Measurements from ENCODE around the gene EBF3.

The EBF3 gene

DNA sequence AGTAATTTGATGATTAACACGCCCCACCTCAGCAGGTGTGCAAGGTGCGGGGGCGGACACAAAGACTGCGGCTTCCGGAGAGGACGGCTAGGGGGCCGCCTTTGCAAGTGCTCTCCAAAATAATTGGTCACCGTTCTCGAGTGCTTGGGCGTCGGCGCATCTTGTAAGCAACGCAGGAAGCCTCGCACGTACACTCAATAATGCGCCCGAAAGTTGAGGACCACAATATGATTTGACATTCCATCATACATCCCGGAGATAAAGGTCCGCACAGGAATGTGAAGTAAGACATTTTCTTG, 114.7 kb downstream of the EBF3 start:
- no peak overlapping the region for H3K4me3 ChIP-seq (ENCODE audit: low read length)
- H3K36me3 ChIP-seq (ENCODE audit: insufficient read depth, low read length) = no peaks in the 10 kb centered on the region
- no peak overlapping the region for H2AFZ ChIP-seq (ENCODE audit: low read depth, low read length)
- no peaks in the 10 kb centered on the region for H3K9me3 ChIP-seq (ENCODE audit: low read length)
- H3K27me3 ChIP-seq (ENCODE audit: insufficient read depth, low read length) = no peaks in the 10 kb centered on the region
- H3K4me1 ChIP-seq (ENCODE audit: insufficient read depth, low read length) = peaks cover 10% of the 10 kb centered on the region

DNA sequence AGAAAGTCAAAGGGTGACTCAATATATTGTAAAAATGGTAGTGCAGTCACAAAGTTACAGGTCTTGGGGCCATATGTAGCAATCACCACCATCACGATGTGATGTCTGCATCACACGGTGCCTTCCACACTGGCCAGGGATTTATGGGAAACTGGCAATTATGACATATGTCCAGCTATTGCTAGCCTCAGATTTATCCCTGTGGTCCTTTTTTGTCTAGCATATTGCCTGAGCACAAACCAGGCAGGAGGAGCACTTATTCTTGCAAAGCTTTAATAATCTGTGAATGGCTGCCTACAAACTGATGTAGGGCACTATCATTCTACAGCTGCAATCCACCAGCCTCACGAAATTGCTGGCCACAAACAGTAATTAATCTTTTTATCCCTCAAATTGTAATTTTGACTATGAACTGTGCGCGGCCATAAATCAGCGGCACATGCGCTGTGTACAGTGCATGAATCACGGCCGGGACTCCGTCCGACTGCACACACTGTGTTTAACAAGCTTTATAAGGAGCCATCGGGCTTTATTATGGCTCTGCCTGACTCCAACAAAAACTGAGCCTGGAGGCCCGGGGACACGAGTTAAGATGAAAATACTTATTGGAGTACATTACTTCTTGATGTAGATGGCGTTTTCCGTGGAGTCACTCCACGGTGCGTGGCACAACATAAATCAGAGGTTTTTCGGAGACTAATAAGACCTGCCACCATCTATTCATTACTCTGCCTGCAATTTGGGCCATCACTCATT, 115.2 kb downstream of the EBF3 start:
- Histone ChIP-seq H3K9me3 (ENCODE audit: low read length) (no peaks in the 10 kb centered on the region), H3K27me3 (ENCODE audit: insufficient read depth, low read length) (no peaks in the 10 kb centered on the region), H3K4me3 (ENCODE audit: low read length) (no peak overlapping the region), H3K36me3 (ENCODE audit: insufficient read depth, low read length) (no peaks in the 10 kb centered on the region), H3K4me1 (ENCODE audit: insufficient read depth, low read length) (peaks cover 10% of the 10 kb centered on the region), H2AFZ (ENCODE audit: low read depth, low read length) (no peak overlapping the region)

DNA sequence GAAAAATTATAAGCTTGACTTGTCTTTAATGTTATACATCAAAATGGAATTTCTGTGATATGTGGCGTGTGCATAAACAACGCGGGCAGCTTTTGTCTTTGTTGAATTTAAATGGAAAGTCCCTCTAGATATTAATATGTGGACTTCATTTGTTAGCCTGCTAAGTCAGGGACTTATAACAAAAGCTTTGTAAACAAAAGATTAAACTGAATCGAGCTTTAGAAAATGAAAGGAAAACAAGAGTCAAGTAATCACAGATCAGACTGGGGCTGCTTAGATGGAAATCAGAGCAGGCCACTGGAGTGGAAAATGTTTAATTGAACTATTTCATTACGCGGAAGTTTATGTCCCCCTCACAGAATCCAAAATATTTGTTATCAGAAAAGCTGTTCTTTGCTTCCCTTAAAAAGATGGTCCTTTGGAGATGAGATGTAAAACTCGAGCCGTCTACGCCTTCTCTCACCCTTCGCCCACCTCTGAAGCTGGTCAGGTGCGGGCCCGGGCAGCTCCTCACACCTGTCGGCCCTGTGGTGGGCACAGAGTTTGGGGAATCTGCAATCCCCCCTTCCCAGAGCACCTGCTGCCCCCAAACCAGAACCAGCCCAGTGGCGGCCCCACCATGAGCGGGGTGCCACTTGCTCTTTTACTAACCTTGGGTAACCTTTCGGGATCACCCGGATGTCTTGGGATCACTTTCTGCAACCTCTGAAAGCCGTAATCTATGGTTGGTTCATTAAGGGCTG, 116.2 kb downstream of the EBF3 start:
- no peak overlapping the region for H2AFZ ChIP-seq (ENCODE audit: low read depth, low read length)
- no peak overlapping the region for H3K4me3 ChIP-seq (ENCODE audit: low read length)
- no peaks in the 10 kb centered on the region for H3K9me3 ChIP-seq (ENCODE audit: low read length)
- H3K36me3 ChIP-seq (ENCODE audit: insufficient read depth, low read length) = no peaks in the 10 kb centered on the region
- H3K4me1 ChIP-seq (ENCODE audit: insufficient read depth, low read length) = peaks cover 10% of the 10 kb centered on the region
- no peaks in the 10 kb centered on the region for H3K27me3 ChIP-seq (ENCODE audit: insufficient read depth, low read length)

DNA sequence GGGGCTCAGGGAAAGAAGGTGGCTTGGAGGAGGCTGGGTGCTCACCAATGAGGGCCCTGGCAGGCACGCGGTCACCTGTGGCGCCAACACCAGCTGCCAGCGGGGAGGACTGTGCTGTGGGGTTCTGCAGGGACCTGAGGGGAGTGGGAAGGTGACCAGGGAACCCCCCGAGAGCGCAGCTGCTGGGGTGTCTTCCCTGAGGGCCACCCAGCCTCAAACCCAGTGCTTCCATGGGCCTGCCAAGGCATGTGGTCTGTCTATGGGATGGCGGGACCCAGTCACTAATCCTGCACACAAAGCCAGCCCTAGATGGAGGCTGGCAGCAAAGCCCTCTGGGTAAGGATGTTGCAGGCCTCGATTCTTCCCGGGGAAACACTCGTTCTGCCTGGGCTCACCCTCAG, 117.1 kb downstream of the EBF3 start:
- Histone ChIP-seq H3K27me3 (ENCODE audit: insufficient read depth, low read length) (no peaks in the 10 kb centered on the region), H2AFZ (ENCODE audit: low read depth, low read length) (no peak overlapping the region), H3K4me3 (ENCODE audit: low read length) (no peak overlapping the region), H3K36me3 (ENCODE audit: insufficient read depth, low read length) (no peaks in the 10 kb centered on the region), H3K4me1 (ENCODE audit: insufficient read depth, low read length) (peaks cover 10% of the 10 kb centered on the region), H3K9me3 (ENCODE audit: low read length) (no peaks in the 10 kb centered on the region)

DNA sequence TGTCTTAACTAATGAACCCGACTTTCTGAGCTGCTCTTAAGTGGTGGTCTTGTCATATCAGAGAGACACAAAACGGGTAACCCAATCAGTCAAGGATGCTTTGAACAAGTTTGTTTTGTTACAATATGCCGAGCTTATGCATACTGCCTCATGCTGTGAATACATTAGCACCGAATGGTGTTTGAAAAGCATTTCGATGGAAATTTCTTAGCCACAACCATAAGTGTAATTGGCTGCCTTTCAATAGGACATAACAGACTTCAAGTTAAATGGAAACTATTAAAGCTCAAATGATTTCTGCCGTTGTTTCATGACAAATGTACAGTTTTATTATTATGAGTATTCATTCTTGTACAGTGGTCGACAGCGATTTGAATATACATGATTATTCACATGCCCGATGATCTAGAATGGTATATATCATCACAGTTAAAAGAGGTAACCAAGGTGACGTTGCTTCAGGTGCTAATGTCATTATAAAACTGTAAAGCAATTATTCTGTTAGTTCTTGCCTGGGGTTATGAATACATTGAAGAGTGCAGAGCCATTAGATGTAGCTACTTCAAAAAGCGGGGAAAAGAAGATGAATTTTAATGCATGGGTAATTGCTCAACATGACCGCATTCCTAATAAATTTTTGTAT, 118.8 kb downstream of the EBF3 start:
- peaks cover 10% of the 10 kb centered on the region for H3K4me1 ChIP-seq (ENCODE audit: insufficient read depth, low read length)
- no peaks in the 10 kb centered on the region for H3K36me3 ChIP-seq (ENCODE audit: insufficient read depth, low read length)
- H2AFZ ChIP-seq (ENCODE audit: low read depth, low read length) = no peak overlapping the region
- no peaks in the 10 kb centered on the region for H3K27me3 ChIP-seq (ENCODE audit: insufficient read depth, low read length)
- H3K9me3 ChIP-seq (ENCODE audit: low read length) = no peaks in the 10 kb centered on the region
- H3K4me3 ChIP-seq (ENCODE audit: low read length) = no peak overlapping the region

DNA sequence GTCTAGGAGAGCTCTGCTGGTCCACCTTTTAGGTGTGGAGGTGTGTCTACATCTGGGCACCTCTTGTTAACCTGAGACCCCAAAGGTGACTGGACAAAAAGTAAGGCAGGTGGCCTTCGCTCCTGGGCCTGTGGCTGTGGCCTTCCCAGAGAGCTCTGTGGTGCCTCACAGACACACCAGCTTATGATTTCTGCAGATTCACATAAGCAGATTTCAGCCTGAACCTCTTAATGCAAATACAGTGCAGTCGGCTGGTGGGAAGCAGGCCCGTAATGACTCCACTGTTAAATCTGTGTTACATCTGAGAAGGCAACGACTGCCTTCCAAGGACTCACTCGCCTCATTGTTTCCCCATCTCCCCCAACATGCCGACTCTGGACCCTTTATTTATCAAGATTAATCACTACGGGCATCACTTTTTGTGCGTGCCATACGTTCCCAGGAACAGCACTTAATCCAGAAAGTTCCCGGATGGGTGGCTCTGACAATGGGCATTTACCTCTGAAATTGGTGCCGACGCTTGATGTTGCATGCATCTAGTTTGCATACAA, 119.8 kb downstream of the EBF3 start:
- no peak overlapping the region for H3K4me3 ChIP-seq (ENCODE audit: low read length)
- H3K9me3 ChIP-seq (ENCODE audit: low read length) = no peaks in the 10 kb centered on the region
- H2AFZ ChIP-seq (ENCODE audit: low read depth, low read length) = no peak overlapping the region
- H3K4me1 ChIP-seq (ENCODE audit: insufficient read depth, low read length) = peaks cover 10% of the 10 kb centered on the region
- no peaks in the 10 kb centered on the region for H3K36me3 ChIP-seq (ENCODE audit: insufficient read depth, low read length)
- H3K27me3 ChIP-seq (ENCODE audit: insufficient read depth, low read length) = no peaks in the 10 kb centered on the region

DNA sequence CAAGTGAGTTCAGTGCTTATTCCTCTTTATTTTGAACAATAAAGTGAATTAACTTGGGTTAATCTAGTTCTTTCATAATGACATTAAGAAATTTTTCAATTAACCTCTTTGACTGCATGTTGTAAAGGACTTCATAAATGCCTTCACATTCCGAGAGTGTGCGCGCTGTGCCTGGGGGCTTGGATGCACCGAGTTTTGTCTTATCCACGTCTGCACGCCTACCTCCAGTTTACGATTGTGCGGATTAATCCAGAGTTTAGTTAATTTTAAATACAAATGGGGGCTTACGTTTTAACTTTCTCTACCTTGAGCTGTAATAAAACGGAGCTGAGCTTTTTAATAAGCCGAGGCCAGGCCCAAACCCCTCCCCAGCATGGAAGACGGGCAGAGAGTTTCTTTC, 120.4 kb downstream of the EBF3 start:
- H3K9me3 ChIP-seq (ENCODE audit: low read length) = no peaks in the 10 kb centered on the region
- H3K4me3 ChIP-seq (ENCODE audit: low read length) = no peak overlapping the region
- H3K36me3 ChIP-seq (ENCODE audit: insufficient read depth, low read length) = no peaks in the 10 kb centered on the region
- H3K27me3 ChIP-seq (ENCODE audit: insufficient read depth, low read length) = no peaks in the 10 kb centered on the region
- peaks cover 10% of the 10 kb centered on the region for H3K4me1 ChIP-seq (ENCODE audit: insufficient read depth, low read length)
- no peak overlapping the region for H2AFZ ChIP-seq (ENCODE audit: low read depth, low read length)

DNA sequence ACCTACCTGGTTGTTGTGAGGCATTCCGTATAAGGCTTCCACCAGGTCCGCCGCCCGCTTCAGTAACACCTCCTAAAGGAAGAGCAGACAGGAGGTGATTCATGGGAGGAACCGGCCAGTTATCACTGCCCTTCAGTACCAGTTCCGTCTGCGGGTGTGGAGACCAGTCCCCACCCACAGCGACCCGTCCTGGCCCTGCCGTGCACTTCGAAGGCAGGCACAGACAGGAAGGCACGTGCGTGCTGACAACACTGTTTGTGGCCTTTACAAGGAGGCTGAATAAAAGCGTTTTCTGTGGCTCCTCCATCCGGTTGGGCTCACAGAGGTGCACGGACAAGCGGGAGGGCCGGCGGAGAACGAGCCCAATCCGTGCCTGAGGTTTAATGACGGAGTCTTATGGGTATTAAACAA, 120.9 kb downstream of the EBF3 start:
- no peaks in the 10 kb centered on the region for H3K36me3 ChIP-seq (ENCODE audit: insufficient read depth, low read length)
- H3K9me3 ChIP-seq (ENCODE audit: low read length) = no peaks in the 10 kb centered on the region
- no peak overlapping the region for H2AFZ ChIP-seq (ENCODE audit: low read depth, low read length)
- peaks cover 10% of the 10 kb centered on the region for H3K4me1 ChIP-seq (ENCODE audit: insufficient read depth, low read length)
- no peak overlapping the region for H3K4me3 ChIP-seq (ENCODE audit: low read length)
- no peaks in the 10 kb centered on the region for H3K27me3 ChIP-seq (ENCODE audit: insufficient read depth, low read length)

DNA sequence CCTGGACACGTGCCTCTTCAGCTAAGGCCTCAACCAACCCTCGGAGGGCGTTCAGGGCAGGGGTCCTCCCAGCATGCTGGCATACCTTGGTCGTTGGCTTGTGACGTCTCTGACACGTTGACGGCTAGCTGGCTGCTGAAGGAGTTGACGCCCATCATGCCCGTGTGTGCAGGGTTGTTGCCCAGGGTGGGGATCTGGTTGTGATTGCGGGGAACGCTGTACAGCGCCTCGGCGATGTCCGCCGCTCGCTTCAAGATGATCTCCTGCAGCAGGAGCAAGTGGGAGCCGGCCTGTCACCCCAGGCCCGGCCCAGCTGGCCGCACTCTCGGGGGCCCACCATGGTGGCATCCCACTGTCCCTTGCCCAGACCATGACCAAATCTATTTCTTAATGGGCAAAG, 122.0 kb downstream of the EBF3 start:
- H3K36me3 ChIP-seq (ENCODE audit: insufficient read depth, low read length) = no peaks in the 10 kb centered on the region

DNA sequence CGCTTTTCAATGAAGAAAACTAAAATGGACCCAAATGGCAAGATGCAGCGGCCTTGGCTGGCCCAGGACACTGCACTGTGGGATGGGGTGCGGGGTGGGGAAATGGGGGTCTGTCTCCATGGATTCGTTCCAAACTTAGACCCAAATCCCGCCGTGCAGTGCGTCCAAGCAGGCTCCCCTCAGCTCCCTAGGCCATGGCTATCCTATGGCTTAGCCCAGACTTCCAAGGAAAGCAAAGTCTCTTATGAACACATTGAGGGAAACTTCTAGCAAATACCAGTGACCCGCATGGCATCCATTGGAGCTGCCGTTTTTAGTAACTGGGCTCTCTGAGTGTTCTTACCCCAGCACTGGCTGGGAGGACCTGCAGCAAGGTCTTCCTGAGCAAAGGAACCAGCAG, 122.5 kb downstream of the EBF3 start:
- no peaks in the 10 kb centered on the region for H3K27me3 ChIP-seq (ENCODE audit: insufficient read depth, low read length)
- H3K4me3 ChIP-seq (ENCODE audit: low read length) = no peak overlapping the region
- H3K9me3 ChIP-seq (ENCODE audit: low read length) = no peaks in the 10 kb centered on the region
- H3K4me1 ChIP-seq (ENCODE audit: insufficient read depth, low read length) = peaks cover 4% of the 10 kb centered on the region
- no peak overlapping the region for H2AFZ ChIP-seq (ENCODE audit: low read depth, low read length)
- H3K36me3 ChIP-seq (ENCODE audit: insufficient read depth, low read length) = no peaks in the 10 kb centered on the region

More for the DNA sequence above, 122.0 kb downstream of the EBF3 start:
- H3K9me3 ChIP-seq (ENCODE audit: low read length) = no peaks in the 10 kb centered on the region
- peaks cover 4% of the 10 kb centered on the region for H3K4me1 ChIP-seq (ENCODE audit: insufficient read depth, low read length)
- no peak overlapping the region for H2AFZ ChIP-seq (ENCODE audit: low read depth, low read length)
- no peak overlapping the region for H3K4me3 ChIP-seq (ENCODE audit: low read length)
- H3K27me3 ChIP-seq (ENCODE audit: insufficient read depth, low read length) = no peaks in the 10 kb centered on the region

DNA sequence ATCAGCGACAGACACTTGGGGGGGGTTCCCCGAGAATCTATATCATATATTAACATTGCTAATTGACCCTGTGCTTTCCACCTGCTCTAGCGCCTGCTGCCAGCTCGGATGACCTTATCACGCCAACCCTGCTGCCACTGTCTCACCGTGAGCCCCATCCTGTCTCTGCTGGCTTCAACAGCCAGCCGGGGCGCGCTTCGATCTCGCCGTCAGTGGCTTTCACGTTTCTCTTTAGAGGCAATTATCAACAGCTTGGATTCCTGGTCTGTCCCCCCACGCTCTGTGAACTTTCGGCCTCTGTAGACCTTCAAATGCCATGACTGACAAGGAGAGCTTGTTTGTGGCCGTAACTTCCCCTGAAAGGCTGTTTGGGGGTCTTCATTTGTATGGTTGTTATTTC, 123.0 kb downstream of the EBF3 start:
- H3K4me1 ChIP-seq (ENCODE audit: insufficient read depth, low read length) = no peaks in the 10 kb centered on the region
- no peaks in the 10 kb centered on the region for H3K36me3 ChIP-seq (ENCODE audit: insufficient read depth, low read length)
- H3K27me3 ChIP-seq (ENCODE audit: insufficient read depth, low read length) = no peaks in the 10 kb centered on the region

DNA sequence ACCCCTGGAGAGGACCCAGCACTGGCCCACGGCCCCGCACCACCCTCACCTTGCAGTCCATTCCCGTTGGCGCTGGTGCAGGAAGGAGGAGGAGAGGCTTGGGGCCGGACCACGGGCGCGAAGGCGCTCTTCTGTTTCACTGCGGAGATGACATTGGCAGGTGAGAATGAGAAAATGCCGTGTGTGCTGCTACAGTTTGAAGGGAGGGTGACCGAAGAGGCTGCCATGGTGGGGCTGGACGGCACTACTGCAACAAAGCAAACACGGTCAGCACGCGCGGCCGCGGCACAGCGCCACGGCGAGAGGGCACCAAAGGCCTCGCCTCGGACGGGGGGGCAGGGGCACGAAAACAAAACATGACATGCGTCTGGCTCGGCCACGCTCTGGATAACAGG, 123.9 kb downstream of the EBF3 start:
- Histone ChIP-seq H3K27me3 (ENCODE audit: insufficient read depth, low read length) (no peaks in the 10 kb centered on the region), H2AFZ (ENCODE audit: low read depth, low read length) (no peak overlapping the region), H3K36me3 (ENCODE audit: insufficient read depth, low read length) (no peaks in the 10 kb centered on the region), H3K9me3 (ENCODE audit: low read length) (no peaks in the 10 kb centered on the region), H3K4me1 (ENCODE audit: insufficient read depth, low read length) (peaks cover 5% of the 10 kb centered on the region), H3K4me3 (ENCODE audit: low read length) (no peak overlapping the region)

More for the DNA sequence above, 123.0 kb downstream of the EBF3 start:
- Histone ChIP-seq H3K4me3 (ENCODE audit: low read length) (no peak overlapping the region), H2AFZ (ENCODE audit: low read depth, low read length) (no peak overlapping the region), H3K9me3 (ENCODE audit: low read length) (no peaks in the 10 kb centered on the region)
